Neural cell (in vitro differentiated cells): ENCODE measurements around the gene URB1. TPM values are rescaled to one million over a fixed set of nuclear protein-coding genes. Genes with fewer than 3 reads are reported as not detected.

ENCODE experiments used
- H2AFZ ChIP-seq: fragments of 200-600, 300-800 bp; sonication (generic), shearing (Covaris generic); 2 replicates; pipeline ENCODE4 v1.6.0; 2014; ENCODE audit warnings: low read depth, mild to moderate bottlenecking, antibody characterized with exemption, low read length, moderate library complexity
- H3F3A ChIP-seq: fragments of 200-600 bp; shearing (Covaris generic); 2 replicates; pipeline ENCODE4 v1.6.1; 2016; ENCODE audit warnings: mild to moderate bottlenecking, moderate library complexity, mixed read lengths, antibody characterized with exemption, low read length; ENCODE audit not compliant: insufficient read depth, poor library complexity, severe bottlenecking
- H3K27ac ChIP-seq: fragments of 200-600, 300-800 bp; sonication (generic), shearing (Covaris generic); 2 replicates; pipeline ENCODE4 v1.5.1; 2014; ENCODE audit warnings: mild to moderate bottlenecking, low read length, moderate library complexity
- H3K27me3 ChIP-seq: fragments of 300-800, 200-600 bp; sonication (generic), shearing (Covaris generic); 2 replicates; pipeline ENCODE4 v1.6.0; 2014; ENCODE audit warnings: mild to moderate bottlenecking, low read depth, low read length, moderate library complexity; ENCODE audit not compliant: insufficient read depth
- H3K36me3 ChIP-seq: fragments of 300-800, 200-600 bp; sonication (generic), shearing (Covaris generic); 2 replicates; pipeline ENCODE4 v1.5.1; 2014; ENCODE audit warnings: mild to moderate bottlenecking, antibody characterized with exemption, low read length, moderate library complexity; ENCODE audit not compliant: insufficient read depth
- H3K4me2 ChIP-seq: fragments of 300-800, 200-600 bp; sonication (generic), shearing (Covaris generic); 2 replicates; pipeline ENCODE4 v1.6.0; 2014; ENCODE audit warnings: mild to moderate bottlenecking, low read length
- H3K4me3 ChIP-seq: fragments of 300-800, 200-600 bp; sonication (generic), shearing (Covaris generic); 2 replicates; pipeline ENCODE4 v1.5.1; 2014; ENCODE audit warnings: mild to moderate bottlenecking, low read length, moderate library complexity
- H3K79me2 ChIP-seq: fragments of 200-600 bp; shearing (Covaris generic); replicated peaks from 2 replicates; pipeline ENCODE4 v1.6.0; 2014; ENCODE audit warnings: mild to moderate bottlenecking, low read length, moderate library complexity; ENCODE audit not compliant: insufficient read depth
- H3K9ac ChIP-seq: fragments of 300-800, 200-600 bp; sonication (generic), shearing (Covaris generic); 2 replicates; pipeline ENCODE4 v1.6.1; 2016; ENCODE audit warnings: mild to moderate bottlenecking, low read length, mixed read lengths
- H3K9me2 ChIP-seq: fragments of 200-600 bp; shearing (Covaris generic); 2 replicates; pipeline ENCODE4 v1.6.1; 2016; ENCODE audit warnings: mild to moderate bottlenecking, low read length, mixed read lengths; ENCODE audit not compliant: insufficient read depth
- H3K9me3 ChIP-seq: fragments of 200-600, 300-800 bp; sonication (generic), shearing (Covaris generic); 2 replicates; pipeline ENCODE4 v1.6.1; 2016; ENCODE audit warnings: mild to moderate bottlenecking, mixed run types, low read length, moderate library complexity, mixed read lengths
- H4K20me1 ChIP-seq: fragments of 200-600 bp; shearing (Covaris generic); 2 replicates; pipeline ENCODE4 v1.6.1; 2016; ENCODE audit warnings: mild to moderate bottlenecking, mixed run types; ENCODE audit not compliant: insufficient read depth
- EP300 ChIP-seq: fragments of 450-650 bp; conservative IDR thresholded peaks from 2 replicates; pipeline ENCODE4 v1.6.1; 2014; ENCODE audit warnings: antibody characterized with exemption, mild to moderate bottlenecking, moderate library complexity; ENCODE audit not compliant: poor library complexity, severe bottlenecking
- EZH2 ChIP-seq: fragments of 200-600, 300-800 bp; shearing (Covaris generic), sonication (generic); IDR thresholded peaks from 2 replicates; pipeline ENCODE4 v1.6.1; 2014; ENCODE audit warnings: antibody characterized with exemption, low read length, borderline replicate concordance, mild to moderate bottlenecking; ENCODE audit not compliant: insufficient read depth, poor library complexity, severe bottlenecking
- MXI1 ChIP-seq: fragments of 450-650 bp; conservative IDR thresholded peaks from 2 replicates; pipeline ENCODE4 v1.6.1; 2014; ENCODE audit warnings: antibody characterized with exemption, mild to moderate bottlenecking; ENCODE audit not compliant: poor library complexity, severe bottlenecking
- POLR2AphosphoS5 ChIP-seq: IDR thresholded peaks from 2 replicates; pipeline ENCODE4 v1.6.1; 2012
- RAD21 ChIP-seq: fragments of 450-650 bp; conservative IDR thresholded peaks from 2 replicates; pipeline ENCODE4 v1.6.1; 2014; ENCODE audit warnings: antibody characterized with exemption, mild to moderate bottlenecking, moderate library complexity
- SMC3 ChIP-seq: fragments of 450-650 bp; conservative IDR thresholded peaks from 2 replicates; pipeline ENCODE4 v1.6.1; 2014; ENCODE audit warnings: antibody characterized with exemption, mild to moderate bottlenecking, moderate library complexity; ENCODE audit not compliant: poor library complexity
- TAF1 ChIP-seq: IDR thresholded peaks from 2 replicates; pipeline ENCODE4 v1.6.1; 2012; ENCODE audit warnings: low read depth
- polyA plus RNA-seq: library from polyadenylated mRNA; depleted of rRNA; stranded (reverse); fragments of >200 nt; gene quantifications from 2 replicates; pipeline ENCODE4 v1.2.3, GENCODE V29; 2014
- TF ChIP-seq, protein P1 (sequence below): IDR thresholded peaks from 2 replicates; pipeline ENCODE4 v1.6.1; 2012; ENCODE audit warnings: borderline replicate concordance
- TF ChIP-seq, protein P2 (sequence below): fragments of 450-650 bp; IDR thresholded peaks from 2 replicates; pipeline ENCODE4 v1.5.1; 2014; ENCODE audit warnings: antibody characterized with exemption, mild to moderate bottlenecking, moderate library complexity; ENCODE audit not compliant: poor library complexity, severe bottlenecking

URB1 gene
- polyA plus RNA-seq, 1 donor from 2014 or later, result 4.4 TPM

DNA sequence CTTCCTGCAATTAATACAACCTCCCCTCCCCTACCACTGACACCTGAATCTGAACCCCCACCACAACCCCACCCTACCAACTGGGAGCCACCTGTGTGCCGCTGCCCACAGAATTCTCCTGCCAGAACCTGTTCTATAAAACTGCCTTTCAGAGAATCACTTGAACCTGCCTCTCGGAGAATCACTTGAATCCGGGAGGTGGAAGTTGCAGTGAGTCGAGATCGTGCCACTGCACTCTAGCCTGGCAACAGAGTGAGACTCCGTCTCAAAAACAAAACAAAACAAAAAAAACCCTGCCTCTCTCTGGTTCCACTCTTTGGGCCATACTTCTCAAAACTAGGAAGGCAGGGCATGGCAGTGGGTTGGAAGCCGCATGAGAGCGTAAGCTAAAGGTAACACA, 5.7 kb downstream of the URB1 start:
- peaks cover 8% of the 10 kb centered on the region for H3K79me2 ChIP-seq

DNA sequence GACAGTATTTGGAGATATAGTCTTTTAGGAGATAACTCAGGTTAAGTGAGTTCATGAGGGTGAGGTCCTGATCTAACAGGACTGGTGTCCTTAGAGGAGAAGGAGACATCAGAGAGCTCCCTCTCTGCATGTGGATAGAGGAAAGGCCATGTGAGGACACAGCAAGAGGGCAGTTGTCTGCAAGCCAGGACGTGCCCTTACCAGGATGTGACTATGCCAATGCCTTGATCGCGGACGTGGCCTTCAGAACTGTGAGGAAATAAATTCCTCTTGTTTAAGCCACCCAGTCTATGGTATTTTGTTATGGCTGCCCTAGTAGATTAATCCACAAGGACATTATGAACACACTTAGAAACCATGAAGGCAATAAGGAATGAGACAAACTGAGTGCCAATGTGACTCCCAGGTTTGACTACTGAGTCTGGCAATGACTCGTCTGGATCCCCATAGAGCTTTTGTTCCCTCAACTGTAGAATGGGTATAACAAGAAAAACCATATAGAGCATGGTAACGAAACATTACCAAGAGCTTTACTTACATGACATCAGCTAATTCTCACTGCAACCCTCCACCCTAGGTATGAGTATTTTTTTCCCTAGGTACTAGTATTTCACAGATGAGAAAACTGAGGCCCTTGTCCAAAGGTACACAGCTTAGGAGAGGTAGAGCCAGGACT, 6.5 kb downstream of the URB1 start:
- Histone ChIP-seq H4K20me1 (no peaks in the 10 kb centered on the region), H3K4me2 (no peak overlapping the region), H3K27me3 (no peaks in the 10 kb centered on the region), H3K36me3 (no peaks in the 10 kb centered on the region), H3F3A (no peaks in the 10 kb centered on the region), H3K9me3 (no peaks in the 10 kb centered on the region), H3K27ac (no peak overlapping the region), H3K9ac (no peak overlapping the region), H3K4me3 (no peak overlapping the region), H3K79me2 (peaks cover under 1% of the 10 kb centered on the region), H2AFZ (no peak overlapping the region), H3K9me2 (no peaks in the 10 kb centered on the region)
- TF ChIP-seq, protein P1, sequence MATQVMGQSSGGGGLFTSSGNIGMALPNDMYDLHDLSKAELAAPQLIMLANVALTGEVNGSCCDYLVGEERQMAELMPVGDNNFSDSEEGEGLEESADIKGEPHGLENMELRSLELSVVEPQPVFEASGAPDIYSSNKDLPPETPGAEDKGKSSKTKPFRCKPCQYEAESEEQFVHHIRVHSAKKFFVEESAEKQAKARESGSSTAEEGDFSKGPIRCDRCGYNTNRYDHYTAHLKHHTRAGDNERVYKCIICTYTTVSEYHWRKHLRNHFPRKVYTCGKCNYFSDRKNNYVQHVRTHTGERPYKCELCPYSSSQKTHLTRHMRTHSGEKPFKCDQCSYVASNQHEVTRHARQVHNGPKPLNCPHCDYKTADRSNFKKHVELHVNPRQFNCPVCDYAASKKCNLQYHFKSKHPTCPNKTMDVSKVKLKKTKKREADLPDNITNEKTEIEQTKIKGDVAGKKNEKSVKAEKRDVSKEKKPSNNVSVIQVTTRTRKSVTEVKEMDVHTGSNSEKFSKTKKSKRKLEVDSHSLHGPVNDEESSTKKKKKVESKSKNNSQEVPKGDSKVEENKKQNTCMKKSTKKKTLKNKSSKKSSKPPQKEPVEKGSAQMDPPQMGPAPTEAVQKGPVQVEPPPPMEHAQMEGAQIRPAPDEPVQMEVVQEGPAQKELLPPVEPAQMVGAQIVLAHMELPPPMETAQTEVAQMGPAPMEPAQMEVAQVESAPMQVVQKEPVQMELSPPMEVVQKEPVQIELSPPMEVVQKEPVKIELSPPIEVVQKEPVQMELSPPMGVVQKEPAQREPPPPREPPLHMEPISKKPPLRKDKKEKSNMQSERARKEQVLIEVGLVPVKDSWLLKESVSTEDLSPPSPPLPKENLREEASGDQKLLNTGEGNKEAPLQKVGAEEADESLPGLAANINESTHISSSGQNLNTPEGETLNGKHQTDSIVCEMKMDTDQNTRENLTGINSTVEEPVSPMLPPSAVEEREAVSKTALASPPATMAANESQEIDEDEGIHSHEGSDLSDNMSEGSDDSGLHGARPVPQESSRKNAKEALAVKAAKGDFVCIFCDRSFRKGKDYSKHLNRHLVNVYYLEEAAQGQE, result no peak
- no peak for TF ChIP-seq POLR2AphosphoS5
- TF ChIP-seq MXI1, result no peak

More for the DNA sequence above, 5.7 kb downstream of the URB1 start:
- Histone ChIP-seq H3K9ac (no peak overlapping the region), H3K27ac (no peak overlapping the region), H3K4me3 (no peak overlapping the region), H3K4me2 (no peak overlapping the region), H4K20me1 (no peaks in the 10 kb centered on the region), H3K36me3 (no peaks in the 10 kb centered on the region), H2AFZ (no peak overlapping the region), H3K9me2 (no peaks in the 10 kb centered on the region), H3K9me3 (no peaks in the 10 kb centered on the region), H3F3A (no peaks in the 10 kb centered on the region), H3K27me3 (no peaks in the 10 kb centered on the region)
- TF ChIP-seq RAD21 (no peak), MXI1 (no peak), EP300 (no peak), EZH2 (no peak), POLR2AphosphoS5 (no peak), SMC3 (no peak), TAF1 (no peak)
- TF ChIP-seq, protein P2, sequence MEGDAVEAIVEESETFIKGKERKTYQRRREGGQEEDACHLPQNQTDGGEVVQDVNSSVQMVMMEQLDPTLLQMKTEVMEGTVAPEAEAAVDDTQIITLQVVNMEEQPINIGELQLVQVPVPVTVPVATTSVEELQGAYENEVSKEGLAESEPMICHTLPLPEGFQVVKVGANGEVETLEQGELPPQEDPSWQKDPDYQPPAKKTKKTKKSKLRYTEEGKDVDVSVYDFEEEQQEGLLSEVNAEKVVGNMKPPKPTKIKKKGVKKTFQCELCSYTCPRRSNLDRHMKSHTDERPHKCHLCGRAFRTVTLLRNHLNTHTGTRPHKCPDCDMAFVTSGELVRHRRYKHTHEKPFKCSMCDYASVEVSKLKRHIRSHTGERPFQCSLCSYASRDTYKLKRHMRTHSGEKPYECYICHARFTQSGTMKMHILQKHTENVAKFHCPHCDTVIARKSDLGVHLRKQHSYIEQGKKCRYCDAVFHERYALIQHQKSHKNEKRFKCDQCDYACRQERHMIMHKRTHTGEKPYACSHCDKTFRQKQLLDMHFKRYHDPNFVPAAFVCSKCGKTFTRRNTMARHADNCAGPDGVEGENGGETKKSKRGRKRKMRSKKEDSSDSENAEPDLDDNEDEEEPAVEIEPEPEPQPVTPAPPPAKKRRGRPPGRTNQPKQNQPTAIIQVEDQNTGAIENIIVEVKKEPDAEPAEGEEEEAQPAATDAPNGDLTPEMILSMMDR, result no peak
- TF ChIP-seq, protein P1, result no peak
